ENCODE results near the gene PLEKHF1. TPM values are rescaled to one million over a fixed set of nuclear protein-coding genes. Genes with fewer than 3 reads are reported as not detected.
"Not testable (repeated sequence)": the region's sequence is repeated elsewhere in the genome, so short reads cannot be mapped to it uniquely, and the experiment has no call there.

The PLEKHF1 gene
- total and polyA plus RNA-seq, 7 donors: 1.2 to 34.6 (median 19.4) TPM

DNA sequence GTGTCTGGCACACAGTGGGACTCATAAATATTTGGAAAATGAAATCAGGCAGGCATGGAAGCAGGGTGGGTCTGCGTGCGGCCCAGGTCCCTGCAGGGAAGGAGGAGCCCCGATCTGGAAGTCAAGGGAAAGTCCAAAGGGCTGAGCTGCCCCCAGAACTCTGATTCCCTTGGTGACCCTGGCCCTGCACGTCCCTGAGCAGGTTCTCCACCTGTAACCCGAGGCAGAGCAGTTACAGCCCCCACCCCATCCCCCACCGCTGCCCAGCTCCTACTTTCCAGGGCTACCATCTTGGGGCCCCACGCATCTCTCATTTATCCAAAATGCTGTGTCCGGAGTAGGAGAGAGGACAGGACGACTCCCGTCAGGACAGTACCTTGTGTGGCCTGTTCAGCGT lies 2.1 kb downstream of the PLEKHF1 start:
- TF ChIP-seq EP300 (IDR thresholded peaks at IDR 0.05) (no peak), POLR2A (IDR thresholded peaks at IDR 0.05) (no peak), POLR2AphosphoS5 (IDR thresholded peaks at IDR 0.05) (no peak)
- TF ChIP-seq, protein P1, sequence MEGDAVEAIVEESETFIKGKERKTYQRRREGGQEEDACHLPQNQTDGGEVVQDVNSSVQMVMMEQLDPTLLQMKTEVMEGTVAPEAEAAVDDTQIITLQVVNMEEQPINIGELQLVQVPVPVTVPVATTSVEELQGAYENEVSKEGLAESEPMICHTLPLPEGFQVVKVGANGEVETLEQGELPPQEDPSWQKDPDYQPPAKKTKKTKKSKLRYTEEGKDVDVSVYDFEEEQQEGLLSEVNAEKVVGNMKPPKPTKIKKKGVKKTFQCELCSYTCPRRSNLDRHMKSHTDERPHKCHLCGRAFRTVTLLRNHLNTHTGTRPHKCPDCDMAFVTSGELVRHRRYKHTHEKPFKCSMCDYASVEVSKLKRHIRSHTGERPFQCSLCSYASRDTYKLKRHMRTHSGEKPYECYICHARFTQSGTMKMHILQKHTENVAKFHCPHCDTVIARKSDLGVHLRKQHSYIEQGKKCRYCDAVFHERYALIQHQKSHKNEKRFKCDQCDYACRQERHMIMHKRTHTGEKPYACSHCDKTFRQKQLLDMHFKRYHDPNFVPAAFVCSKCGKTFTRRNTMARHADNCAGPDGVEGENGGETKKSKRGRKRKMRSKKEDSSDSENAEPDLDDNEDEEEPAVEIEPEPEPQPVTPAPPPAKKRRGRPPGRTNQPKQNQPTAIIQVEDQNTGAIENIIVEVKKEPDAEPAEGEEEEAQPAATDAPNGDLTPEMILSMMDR (IDR thresholded peaks at IDR 0.05): no peak
- H3K9me3 ChIP-seq: no peaks in the 10 kb centered on the region
- DNase-seq: peak; percentile 59
- WGBS, 2 donors: 75 to 85% methylated on average over 11 of the region's 11 CpGs
- peak overlapping the region; percentile 84 to 93 (median 92) for H3K27ac ChIP-seq
- peak overlapping the region in 3 of 4 donors; percentile 84 to 93 (median 86) for H3K4me3 ChIP-seq
- H3K4me1 ChIP-seq: peaks cover 0 to 83% (median 77%) of the 10 kb centered on the region in 4 donors
- H3K36me3 ChIP-seq: peaks cover 0 to 3% (median 0%) of the 10 kb centered on the region in 4 donors
- H3K27me3 ChIP-seq: no peaks in the 10 kb centered on the region
- intact Hi-C loops (cut with DNase I): loop anchor here (2.0 to 5.0 kb wide), 3 partner anchors 27 to 275 kb away; partner anchors contain the start of genes POP4 and URI1

DNA sequence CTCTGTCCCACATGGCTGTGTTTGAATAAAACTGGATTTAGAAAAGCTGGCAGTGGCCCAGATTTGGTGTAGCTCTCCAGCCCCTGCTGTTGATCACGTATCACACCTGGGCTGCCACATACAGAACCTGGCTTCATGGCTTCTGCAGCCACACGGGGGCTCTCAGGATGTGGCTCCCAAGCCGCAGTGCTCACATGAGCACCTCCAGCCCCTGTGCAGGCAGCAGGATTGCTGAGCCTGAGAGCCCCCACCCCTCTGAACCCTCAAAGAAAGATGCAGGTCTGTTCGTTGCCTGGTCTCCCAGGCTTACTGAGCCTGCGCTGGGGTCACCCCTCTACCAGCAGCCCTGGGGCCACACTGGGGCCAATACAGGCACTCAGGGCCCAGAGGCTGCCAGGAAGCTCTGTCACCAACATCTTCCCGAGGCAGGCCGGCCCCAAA lies 2.7 kb downstream of the PLEKHF1 start:
- 54 to 81% methylated on average over 7 of the region's 7 CpGs for WGBS, 2 donors
- Histone ChIP-seq H3K36me3 (peaks cover 0 to 3% (median 0%) of the 10 kb centered on the region in 4 donors), H3K9me3 (no peaks in the 10 kb centered on the region), H3K4me3 (peak overlapping the region in 1 of 4 donors; percentile 93), H3K27ac (peak overlapping the region; percentile 84 to 93 (median 92)), H3K4me1 (peaks cover 0 to 83% (median 73%) of the 10 kb centered on the region in 4 donors), H3K27me3 (no peaks in the 10 kb centered on the region)
- peak; percentile 60 for DNase-seq
- TF ChIP-seq POLR2A (IDR thresholded peaks at IDR 0.05) (no peak), POLR2AphosphoS5 (IDR thresholded peaks at IDR 0.05) (no peak), EP300 (IDR thresholded peaks at IDR 0.05) (no peak)
- TF ChIP-seq, protein P1 (IDR thresholded peaks at IDR 0.05): no peak
- intact Hi-C loops (cut with DNase I): loop anchor here (2.0 to 5.0 kb wide), 3 partner anchors 27 to 274 kb away; partner anchors contain the start of genes POP4 and URI1

DNA sequence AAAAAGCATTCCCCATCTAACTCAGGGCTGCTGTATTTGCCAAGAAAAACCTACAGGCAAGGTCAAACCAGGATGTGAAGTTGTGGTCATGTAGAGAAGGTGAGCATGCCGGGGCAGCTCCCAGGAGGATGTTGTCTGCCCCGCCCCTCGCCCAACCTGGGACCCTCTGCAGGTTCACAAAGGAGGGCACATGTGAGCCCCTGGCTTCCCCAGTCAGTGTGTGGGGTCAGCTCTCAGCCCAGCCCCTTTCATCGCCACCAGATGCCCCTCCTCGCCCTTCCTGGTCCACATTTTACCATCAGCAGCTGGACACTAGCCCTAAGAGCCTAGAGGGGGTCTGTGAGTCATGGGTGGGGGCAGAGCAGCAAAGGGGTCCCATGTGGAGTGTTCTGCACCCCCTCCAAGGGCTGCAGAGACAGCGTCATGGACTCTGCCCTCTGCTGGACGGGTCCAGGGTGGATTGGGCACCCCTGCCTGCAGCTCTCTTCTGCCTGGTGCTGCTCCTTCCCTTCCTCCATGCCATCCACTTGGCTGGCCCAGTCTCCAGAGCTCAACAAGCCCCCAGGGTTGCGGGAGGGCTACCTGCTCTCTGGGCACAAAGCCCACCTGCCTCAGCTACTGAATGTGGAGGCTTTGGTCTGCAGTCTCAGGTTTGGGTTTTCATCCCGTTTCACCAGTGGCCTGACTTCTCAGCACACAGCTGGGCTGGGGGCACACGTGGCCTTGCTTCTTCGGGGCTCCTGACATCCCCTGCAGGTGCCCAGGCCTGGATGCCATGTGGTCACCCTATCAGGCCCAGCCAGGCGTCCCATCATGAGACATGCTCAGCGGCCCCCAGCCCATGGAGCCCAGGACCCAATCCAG lies 3.7 kb downstream of the PLEKHF1 start:
- 79 to 83% methylated on average over 13 of the region's 13 CpGs for WGBS, 2 donors
- Histone ChIP-seq H3K4me1 (peaks cover 0 to 79% (median 63%) of the 10 kb centered on the region in 4 donors), H3K27ac (peak overlapping the region in 3 of 4 donors; percentile 24 to 93 (median 92)), H3K27me3 (no peaks in the 10 kb centered on the region), H3K9me3 (no peaks in the 10 kb centered on the region), H3K4me3 (no peak overlapping the region), H3K36me3 (peaks cover under 1 to 7% (median 3%) of the 10 kb centered on the region in 4 donors)
- peak; percentile 60 for DNase-seq
- intact Hi-C loops (cut with DNase I): loop anchor here (5.0 kb wide), 1 partner anchor 273 kb away; the partner anchor contains the start of gene URI1
- TF ChIP-seq, protein P1 (IDR thresholded peaks at IDR 0.05): no peak
- TF ChIP-seq EP300 (IDR thresholded peaks at IDR 0.05) (no peak), POLR2AphosphoS5 (IDR thresholded peaks at IDR 0.05) (no peak), POLR2A (IDR thresholded peaks at IDR 0.05) (no peak)

DNA sequence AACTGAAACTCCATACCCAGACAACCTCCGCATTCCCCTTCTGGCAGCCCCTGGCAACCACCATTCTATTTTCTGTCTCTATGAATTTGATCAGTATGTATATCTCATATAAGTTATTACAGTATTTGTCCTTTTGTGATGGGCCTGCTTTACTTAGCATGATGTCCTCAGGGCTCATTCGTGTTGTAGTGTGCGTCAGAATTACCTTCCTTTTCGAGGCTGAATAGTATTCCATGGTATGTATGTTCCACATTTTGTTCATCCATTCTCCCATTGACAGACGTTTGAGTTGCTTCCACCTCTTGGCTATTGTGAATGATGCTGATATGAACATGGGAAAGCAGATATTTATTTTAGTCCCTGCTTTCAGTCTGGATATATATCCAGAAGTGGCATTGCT lies 5.0 kb downstream of the PLEKHF1 start:
- intact Hi-C loops (cut with DNase I): no loop called here
- Histone ChIP-seq H3K9me3 (no peaks in the 10 kb centered on the region), H3K36me3 (peaks cover 13 to 20% (median 15%) of the 10 kb centered on the region in 4 donors), H3K27me3 (no peaks in the 10 kb centered on the region), H3K4me3 (no peak overlapping the region), H3K4me1 (peaks cover 0 to 68% (median 52%) of the 10 kb centered on the region in 4 donors), H3K27ac (no peak overlapping the region)
- WGBS, 2 donors: 91 to 95% methylated on average over 5 of the region's 5 CpGs
- TF ChIP-seq, protein P1 (IDR thresholded peaks at IDR 0.05): no peak
- TF ChIP-seq POLR2AphosphoS5 (IDR thresholded peaks at IDR 0.05): no peak
- DNase-seq: no peak

DNA sequence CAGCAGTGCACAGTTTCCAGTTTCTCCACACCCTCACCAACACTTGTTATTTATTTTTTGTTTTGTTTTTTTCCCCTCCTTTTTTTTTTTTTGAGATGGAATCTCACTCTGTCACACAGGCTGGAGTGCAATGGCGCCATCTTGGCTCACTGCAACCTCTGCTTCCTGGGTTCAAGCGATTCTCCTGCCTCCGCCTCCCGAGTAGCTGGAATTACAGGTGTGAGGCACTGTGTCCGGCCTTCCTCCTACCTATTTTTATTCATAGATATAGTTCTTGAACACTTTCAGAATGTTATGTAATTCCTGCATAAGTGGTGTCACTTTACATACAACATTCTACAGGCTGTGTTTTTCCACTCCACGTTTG lies 5.7 kb downstream of the PLEKHF1 start:
- DNase-seq; H3K27me3 ChIP-seq; intact Hi-C loops (cut with DNase I); H3K4me3 ChIP-seq; H3K9me3 ChIP-seq: not testable (repeated sequence)
- H3K36me3 ChIP-seq: peaks cover 15 to 27% (median 21%) of the 10 kb centered on the region in 4 donors
- H3K4me1 ChIP-seq: peaks cover 0 to 62% (median 47%) of the 10 kb centered on the region in 4 donors
- peak overlapping the region in 2 of 4 donors; percentile 49 to 53 for H3K27ac ChIP-seq
- WGBS, 2 donors: 85 to 88% methylated on average over 6 of the region's 6 CpGs
